GM12878 (cell line): Measurements from ENCODE around the gene ATG10. TPM values are rescaled to one million over a fixed set of nuclear protein-coding genes. Genes with fewer than 3 reads are reported as not detected.

Source experiments
- ATAC-seq: fragments of 200-7000 bp; cut with Tn5 transposase; 3 replicates; pipeline ENCODE4 v1.9.1; 2020; ENCODE audit warnings: mild to moderate bottlenecking, moderate library complexity
- BruUV-seq: library from RNA; stranded (reverse); fragments of 400-500 nt; replicated peaks from 2 replicates; lab custom pipeline; 2021; lab: Mats Ljungman, UMichigan
- CTCF ChIA-PET: fragments of 300-600 bp; sonication (Branson Sonifier 250); formaldehyde crosslinking; extraction: SDS; loops from one replicate; lab custom pipeline; 2021; ENCODE audit warnings: inconsistent platforms; lab: Yijun Ruan, JAX
- POLR2A ChIA-PET: fragments of 350-600 bp; formaldehyde crosslinking; extraction: SDS; loops from one replicate; lab custom pipeline; 2021; ENCODE audit warnings: inconsistent platforms; lab: Charles Lee
- RAD21 ChIA-PET: fragments of 300-600 bp; sonication (Branson Sonifier 250); formaldehyde crosslinking; loops from one replicate; lab custom pipeline; 2023; ENCODE audit warnings: antibody characterized with exemption; ENCODE audit not compliant: unreplicated experiment; lab: Charles Lee
- SMC1A ChIA-PET: fragments of 300-600 bp; sonication (Branson Sonifier 250); formaldehyde crosslinking; loops from one replicate; lab custom pipeline; 2023; ENCODE audit not compliant: unreplicated experiment, uncharacterized antibody; lab: Charles Lee
- DNase-seq: peaks from one replicate; pipeline ENCODE4 v3.0.0-alpha.2; 2011; ENCODE audit warnings: low read depth, low spot score
- FAIRE-seq: peaks from 3 replicates; lab custom pipeline; 2011; peaks lifted over from hg19 to GRCh38; lab: Jason Lieb, UNC
- H2AFZ ChIP-seq: 2 replicates; pipeline ENCODE4 v1.6.0; 2011; ENCODE audit warnings: low read depth, low read length, control low read depth; ENCODE audit not compliant: control insufficient read depth
- H3K27ac ChIP-seq: 2 replicates; pipeline ENCODE4 v1.5.1; 2011; ENCODE audit warnings: control low read depth; ENCODE audit not compliant: control insufficient read depth, insufficient read depth
- H3K27me3 ChIP-seq, 2 experiments: replicated peaks in 1 of 2; 2 replicates each; pipeline versions ENCODE4 v1.6.0 to v1.6.1; 2011; ENCODE audit warnings: low read length in 1 of 2; ENCODE audit not compliant: control insufficient read depth in 2 of 2, insufficient read depth in 2 of 2
- H3K36me3 ChIP-seq, 2 experiments: 2 replicates each; pipeline ENCODE4 v1.5.1; 2011; ENCODE audit warnings: low read length in 1 of 2; ENCODE audit not compliant: control insufficient read depth in 2 of 2, insufficient read depth in 2 of 2
- H3K4me1 ChIP-seq: 2 replicates; pipeline ENCODE4 v1.6.1; 2011; ENCODE audit warnings: mild to moderate bottlenecking, low read length, moderate library complexity, mixed read lengths; ENCODE audit not compliant: control insufficient read depth, insufficient read depth
- H3K4me2 ChIP-seq: 2 replicates; pipeline ENCODE4 v1.6.0; 2011; ENCODE audit warnings: control low read depth; ENCODE audit not compliant: control insufficient read depth, insufficient read depth
- H3K4me3 ChIP-seq: fragments of 200-600 bp; sonication (generic); 2 replicates; pipeline ENCODE4 v1.5.1; 2016
- H3K79me2 ChIP-seq: 2 replicates; pipeline ENCODE4 v1.6.0; 2011; ENCODE audit warnings: low read length; ENCODE audit not compliant: control insufficient read depth, insufficient read depth
- H3K9ac ChIP-seq: 2 replicates; pipeline ENCODE4 v1.8.0; 2011; ENCODE audit warnings: low read length, control low read depth, mixed read lengths; ENCODE audit not compliant: control insufficient read depth, insufficient read depth
- H3K9me3 ChIP-seq: replicated peaks from 3 replicates; pipeline ENCODE4 v1.5.1; 2011; ENCODE audit warnings: mild to moderate bottlenecking, low read length; ENCODE audit not compliant: control insufficient read depth, insufficient read depth
- H4K20me1 ChIP-seq: 2 replicates; pipeline ENCODE4 v1.6.0; 2011; ENCODE audit not compliant: control insufficient read depth, insufficient read depth
- BCL11A ChIP-seq: IDR thresholded peaks from 2 replicates; pipeline ENCODE4 v1.6.1; 2011; ENCODE audit warnings: low read depth, low read length
- CEBPB ChIP-seq, 2 experiments: fragments of 150-350 bp in 1 of 2; IDR thresholded peaks; 2 replicates each; pipeline ENCODE4 v1.6.1; 2012 to 2014; ENCODE audit warnings: low read depth in 2 of 2, low read length in 2 of 2, borderline replicate concordance in 1 of 2, inconsistent platforms in 1 of 2
- CHD1 ChIP-seq: IDR thresholded peaks from 2 replicates; pipeline ENCODE4 v1.6.1; 2012; ENCODE audit warnings: low read depth, low read length, improper control_type of control experiment
- EGR1 ChIP-seq, 2 experiments: IDR thresholded peaks; 1 replicate in 1 of 2; 2 replicates in 1 of 2; pipeline ENCODE4 v1.6.1; 2011 to 2012; ENCODE audit warnings: low read depth in 2 of 2, low read length in 2 of 2, borderline replicate concordance in 1 of 2, mild to moderate bottlenecking in 1 of 2, moderate library complexity in 1 of 2
- FOXM1 ChIP-seq: IDR thresholded peaks from 2 replicates; pipeline ENCODE4 v1.6.1; 2012; ENCODE audit warnings: low read depth, mild to moderate bottlenecking, inconsistent platforms, low read length, moderate library complexity
- HDAC2 ChIP-seq: fragments of 200-600 bp; sonication (generic); IDR thresholded peaks from 2 replicates; pipeline ENCODE4 v1.6.1; 2017
- HDGF ChIP-seq: fragments of 450-650 bp; IDR thresholded peaks from 2 replicates; pipeline ENCODE4 v1.6.1; 2016; ENCODE audit warnings: antibody characterized with exemption
- MTA2 ChIP-seq: fragments of 450-650 bp; IDR thresholded peaks from 2 replicates; pipeline ENCODE4 v1.6.1; 2016; ENCODE audit warnings: low read depth, mild to moderate bottlenecking, moderate library complexity
- MTA3 ChIP-seq: IDR thresholded peaks from 2 replicates; pipeline ENCODE4 v1.6.1; 2012; ENCODE audit warnings: low read length, inconsistent platforms, borderline replicate concordance
- SMAD1 ChIP-seq: fragments of 450-650 bp; IDR thresholded peaks from 2 replicates; pipeline ENCODE4 v1.6.1; 2018; ENCODE audit warnings: mild to moderate bottlenecking, low read depth; ENCODE audit not compliant: partially characterized antibody
- SUZ12 ChIP-seq: fragments of 200-600 bp; sonication (generic); IDR thresholded peaks from one replicate; pipeline ENCODE4 v1.6.1; 2018; ENCODE audit warnings: antibody characterized with exemption, mild to moderate bottlenecking; ENCODE audit not compliant: unreplicated experiment
- TAF1 ChIP-seq: IDR thresholded peaks from 2 replicates; pipeline ENCODE4 v1.6.1; 2011; ENCODE audit warnings: mild to moderate bottlenecking, low read depth, low read length, borderline replicate concordance
- WRNIP1 ChIP-seq: IDR thresholded peaks from 2 replicates; pipeline ENCODE4 v1.6.1; 2011; ENCODE audit warnings: low read depth, low read length, improper control_type of control experiment, borderline replicate concordance
- WGBS: methylation state at CpG from one replicate; pipeline ENCODE4 v1.1.6; 2016; ENCODE audit warnings: low lambda C conversion rate; ENCODE audit not compliant: insufficient replicate concordance, insufficient coverage; ENCODE audit errors: missing lambda C conversion rate; 5-methylcytosine and 5-hydroxymethylcytosine counted together
- in situ Hi-C: fragments of 300-500 bp; cut with MboI; formaldehyde crosslinking; loops from 9 replicates; pipeline ENCODE4 v1.14.3; 2018; ENCODE audit warnings: mixed read lengths
- intact Hi-C: fragments of 100-400 bp; cut with micrococcal nuclease; formaldehyde crosslinking; loops from one replicate; pipeline ENCODE4 v1.14.2; 2022; ENCODE audit not compliant: unreplicated experiment
- polyA plus RNA-seq, 11 experiments: library from polyadenylated mRNA; depleted of rRNA in 4 of 11; unstranded in 6 of 11; stranded (reverse) in 5 of 11; fragments of >200 nt; fragmentation: Nextera tagmentation in 4 of 11; fragmentation: Illumina TruSeq in 1 of 11; extraction: Ambion mirVana in 4 of 11; extraction: Trizol in 1 of 11; gene quantifications; 1 replicate in 1 of 11; 2 replicates in 10 of 11; pipeline versions ENCODE4 v1.2.1 to v1.2.3, GENCODE V29; 2011 to 2016; ENCODE audit warnings: inconsistent platforms in 2 of 11, missing spikeins in 2 of 11, low read depth in 1 of 11
- total RNA-seq, 4 experiments: library from RNA; depleted of rRNA in 3 of 4; stranded (reverse); fragments of >200 nt in 3 of 4; fragmentation: Illumina TruSeq in 1 of 4; extraction: Trizol in 1 of 4; gene quantifications; 2 replicates each; pipeline versions ENCODE4 v1.2.1 to v1.2.3, GENCODE V29; 2013 to 2021
- TF ChIP-seq, protein P1 (sequence below): IDR thresholded peaks from 2 replicates; pipeline ENCODE4 v1.6.1; 2012; ENCODE audit warnings: low read length, inconsistent platforms
- TF ChIP-seq, protein P2 (sequence below): IDR thresholded peaks from 2 replicates; pipeline ENCODE4 v1.6.1; 2012; ENCODE audit warnings: low read depth, low read length, improper control_type of control experiment
- TF ChIP-seq, protein P3 (sequence below): fragments of 450-650 bp; IDR thresholded peaks from 2 replicates; pipeline ENCODE4 v1.6.1; 2017; ENCODE audit warnings: mild to moderate bottlenecking, low read depth, inconsistent platforms; ENCODE audit not compliant: poor library complexity, severe bottlenecking

Gene ATG10
- total and polyA plus RNA-seq, 10 of the 15 experiments (the other 5 are each of a cell fraction or from before 2014, with no cell fraction given) = 3.8 to 14.4 (median 6.5) TPM

DNA sequence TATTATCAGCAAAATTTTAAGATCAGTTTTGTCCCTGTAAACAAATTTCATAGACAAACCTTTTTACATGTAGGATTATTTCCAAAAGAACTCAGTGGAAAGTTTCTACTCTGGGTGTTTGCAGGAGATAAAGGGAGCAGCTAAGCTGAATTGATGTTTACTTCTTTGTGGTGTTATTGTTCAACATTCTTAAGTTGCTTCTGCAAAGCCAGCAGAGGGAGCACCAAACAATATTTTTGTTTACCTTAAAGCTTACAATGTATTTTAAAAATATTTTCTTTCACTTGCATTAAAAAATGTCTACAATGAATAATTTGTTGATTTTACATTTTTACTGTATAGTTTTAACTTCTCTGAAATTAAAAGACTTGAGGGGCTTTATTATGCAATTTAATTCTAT is 135.4 kb downstream of the ATG10 start (continued):
- TF ChIP-seq, protein P1, sequence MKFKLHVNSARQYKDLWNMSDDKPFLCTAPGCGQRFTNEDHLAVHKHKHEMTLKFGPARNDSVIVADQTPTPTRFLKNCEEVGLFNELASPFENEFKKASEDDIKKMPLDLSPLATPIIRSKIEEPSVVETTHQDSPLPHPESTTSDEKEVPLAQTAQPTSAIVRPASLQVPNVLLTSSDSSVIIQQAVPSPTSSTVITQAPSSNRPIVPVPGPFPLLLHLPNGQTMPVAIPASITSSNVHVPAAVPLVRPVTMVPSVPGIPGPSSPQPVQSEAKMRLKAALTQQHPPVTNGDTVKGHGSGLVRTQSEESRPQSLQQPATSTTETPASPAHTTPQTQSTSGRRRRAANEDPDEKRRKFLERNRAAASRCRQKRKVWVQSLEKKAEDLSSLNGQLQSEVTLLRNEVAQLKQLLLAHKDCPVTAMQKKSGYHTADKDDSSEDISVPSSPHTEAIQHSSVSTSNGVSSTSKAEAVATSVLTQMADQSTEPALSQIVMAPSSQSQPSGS = no peak

DNA sequence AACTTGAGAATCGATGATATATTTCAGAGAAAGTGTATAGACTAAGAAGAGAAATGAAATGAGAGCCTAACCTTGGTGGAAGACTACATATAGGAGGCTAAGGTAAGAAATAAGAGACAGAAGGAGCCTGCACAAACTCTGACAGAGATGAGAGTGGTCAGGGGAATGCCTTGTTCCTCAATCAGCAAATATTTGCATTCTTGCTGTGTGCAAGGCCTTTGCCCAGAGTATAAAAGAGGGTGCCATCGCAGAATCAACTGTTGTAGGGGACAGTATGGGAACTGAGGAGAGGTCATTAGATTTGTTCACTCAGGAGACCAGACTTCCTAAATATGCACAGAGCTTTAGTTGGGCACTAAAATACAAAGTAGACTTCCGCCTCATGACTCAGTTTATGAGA is 137.2 kb downstream of the ATG10 start:
- Histone ChIP-seq H3K4me3 (no peak overlapping the region), H3K36me3 (no peaks in the 10 kb centered on the region), H3K27ac (no peak overlapping the region), H3K4me1 (no peaks in the 10 kb centered on the region)
- no peak for DNase-seq
- no TSS peak for BruUV-seq
- CTCF ChIA-PET = interaction anchor here (0.6 to 5.7 kb wide), 8 partner anchors 12 to 251 kb away, joined by 3 to 113 read pairs (median 4); no protein-coding TSS in a partner anchor
- TF ChIP-seq EGR1 (IDR thresholded peaks at IDR 0.05; ENCODE audit: borderline replicate concordance in 1 of 2, low read depth in 2 of 2, low read length in 2 of 2) (no peak), MTA3 (no peak), CEBPB (IDR thresholded peaks at IDR 0.05; ENCODE audit: borderline replicate concordance in 1 of 2, low read depth in 2 of 2, low read length in 2 of 2) (no peak), BCL11A (no peak), WRNIP1 (no peak), TAF1 (no peak), HDAC2 (no peak), MTA2 (no peak), HDGF (no peak), SUZ12 (no peak), SMAD1 (no peak), CHD1 (no peak), FOXM1 (no peak)
- TF ChIP-seq, protein P2, sequence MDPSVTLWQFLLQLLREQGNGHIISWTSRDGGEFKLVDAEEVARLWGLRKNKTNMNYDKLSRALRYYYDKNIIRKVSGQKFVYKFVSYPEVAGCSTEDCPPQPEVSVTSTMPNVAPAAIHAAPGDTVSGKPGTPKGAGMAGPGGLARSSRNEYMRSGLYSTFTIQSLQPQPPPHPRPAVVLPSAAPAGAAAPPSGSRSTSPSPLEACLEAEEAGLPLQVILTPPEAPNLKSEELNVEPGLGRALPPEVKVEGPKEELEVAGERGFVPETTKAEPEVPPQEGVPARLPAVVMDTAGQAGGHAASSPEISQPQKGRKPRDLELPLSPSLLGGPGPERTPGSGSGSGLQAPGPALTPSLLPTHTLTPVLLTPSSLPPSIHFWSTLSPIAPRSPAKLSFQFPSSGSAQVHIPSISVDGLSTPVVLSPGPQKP = no peak
- TF ChIP-seq, protein P3, sequence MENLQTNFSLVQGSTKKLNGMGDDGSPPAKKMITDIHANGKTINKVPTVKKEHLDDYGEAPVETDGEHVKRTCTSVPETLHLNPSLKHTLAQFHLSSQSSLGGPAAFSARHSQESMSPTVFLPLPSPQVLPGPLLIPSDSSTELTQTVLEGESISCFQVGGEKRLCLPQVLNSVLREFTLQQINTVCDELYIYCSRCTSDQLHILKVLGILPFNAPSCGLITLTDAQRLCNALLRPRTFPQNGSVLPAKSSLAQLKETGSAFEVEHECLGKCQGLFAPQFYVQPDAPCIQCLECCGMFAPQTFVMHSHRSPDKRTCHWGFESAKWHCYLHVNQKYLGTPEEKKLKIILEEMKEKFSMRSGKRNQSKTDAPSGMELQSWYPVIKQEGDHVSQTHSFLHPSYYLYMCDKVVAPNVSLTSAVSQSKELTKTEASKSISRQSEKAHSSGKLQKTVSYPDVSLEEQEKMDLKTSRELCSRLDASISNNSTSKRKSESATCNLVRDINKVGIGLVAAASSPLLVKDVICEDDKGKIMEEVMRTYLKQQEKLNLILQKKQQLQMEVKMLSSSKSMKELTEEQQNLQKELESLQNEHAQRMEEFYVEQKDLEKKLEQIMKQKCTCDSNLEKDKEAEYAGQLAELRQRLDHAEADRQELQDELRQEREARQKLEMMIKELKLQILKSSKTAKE = no peak
- TF ChIP-seq, all 136 proteins: peak for 0
- Histone ChIP-seq H3K9ac (no peak overlapping the region), H3K79me2 (no peaks in the 10 kb centered on the region), H3K9me3 (no peaks in the 10 kb centered on the region), H3K27me3 (no peaks in the 10 kb centered on the region), H2AFZ (no peak overlapping the region), H4K20me1 (no peaks in the 10 kb centered on the region), H3K4me2 (no peak overlapping the region)
- POLR2A ChIA-PET = interaction anchor here (0.8 to 1.0 kb wide), 2 partner anchors 36 to 186 kb away, joined by 3 read pairs; no protein-coding TSS in a partner anchor
- FAIRE-seq (no peak), ATAC-seq (no peak)
- RAD21 ChIA-PET = interaction anchor here (0.9 to 1.9 kb wide), 5 partner anchors 11 to 117 kb away, joined by 3 to 13 read pairs (median 9); no protein-coding TSS in a partner anchor
- in situ Hi-C loops = no loop called here
- SMC1A ChIA-PET = interaction anchor here (0.9 to 6.5 kb wide), 6 partner anchors 56 to 117 kb away, joined by 3 to 109 read pairs (median 4); no protein-coding TSS in a partner anchor
- WGBS = 94% methylated on average over 3 of the region's 3 CpGs
- intact Hi-C loops = no loop called here
